ENCODE data around the gene ABCA3.

DNA sequence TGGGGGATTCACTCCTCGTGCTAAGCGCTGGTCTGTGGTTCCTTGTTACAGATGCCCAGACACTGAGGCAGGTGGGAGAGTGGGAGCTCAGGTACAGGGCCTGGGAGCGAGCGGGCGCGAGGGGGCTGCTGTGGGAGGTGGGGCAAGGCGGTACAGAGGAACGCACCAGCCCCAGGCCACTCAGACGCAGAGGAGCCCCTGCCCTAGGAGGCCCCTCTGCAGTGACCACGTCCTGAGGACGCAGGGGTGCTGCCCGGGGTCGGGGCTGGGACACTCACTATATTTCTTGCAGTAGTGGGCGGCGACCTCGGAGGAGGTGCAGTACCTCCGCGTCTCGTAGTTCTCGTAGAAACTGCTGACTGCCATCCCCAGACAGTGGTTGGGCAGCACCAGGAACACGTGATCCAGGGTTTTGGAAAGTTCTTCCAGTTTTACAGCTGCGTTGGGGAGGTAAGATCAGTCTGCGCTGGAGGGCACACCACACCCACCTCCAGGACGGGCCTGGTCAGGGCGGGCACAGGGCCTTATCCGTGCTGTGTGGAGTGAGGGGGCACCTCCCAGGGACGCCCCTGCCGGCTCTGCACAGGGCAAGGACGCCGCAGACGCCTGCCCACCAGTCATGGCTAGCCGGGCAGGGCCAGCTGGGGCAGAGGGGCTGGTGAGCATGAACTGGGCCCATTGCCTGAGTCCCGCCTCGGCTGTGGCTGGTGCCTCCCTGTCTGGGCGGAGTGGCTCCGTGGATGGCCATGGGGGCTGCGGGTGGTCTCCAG, 56.3 kb downstream of the ABCA3 start:
- no peak for TF ChIP-seq POLR2A (IDR thresholded peaks at IDR 0.05)
- TF ChIP-seq, protein P1, sequence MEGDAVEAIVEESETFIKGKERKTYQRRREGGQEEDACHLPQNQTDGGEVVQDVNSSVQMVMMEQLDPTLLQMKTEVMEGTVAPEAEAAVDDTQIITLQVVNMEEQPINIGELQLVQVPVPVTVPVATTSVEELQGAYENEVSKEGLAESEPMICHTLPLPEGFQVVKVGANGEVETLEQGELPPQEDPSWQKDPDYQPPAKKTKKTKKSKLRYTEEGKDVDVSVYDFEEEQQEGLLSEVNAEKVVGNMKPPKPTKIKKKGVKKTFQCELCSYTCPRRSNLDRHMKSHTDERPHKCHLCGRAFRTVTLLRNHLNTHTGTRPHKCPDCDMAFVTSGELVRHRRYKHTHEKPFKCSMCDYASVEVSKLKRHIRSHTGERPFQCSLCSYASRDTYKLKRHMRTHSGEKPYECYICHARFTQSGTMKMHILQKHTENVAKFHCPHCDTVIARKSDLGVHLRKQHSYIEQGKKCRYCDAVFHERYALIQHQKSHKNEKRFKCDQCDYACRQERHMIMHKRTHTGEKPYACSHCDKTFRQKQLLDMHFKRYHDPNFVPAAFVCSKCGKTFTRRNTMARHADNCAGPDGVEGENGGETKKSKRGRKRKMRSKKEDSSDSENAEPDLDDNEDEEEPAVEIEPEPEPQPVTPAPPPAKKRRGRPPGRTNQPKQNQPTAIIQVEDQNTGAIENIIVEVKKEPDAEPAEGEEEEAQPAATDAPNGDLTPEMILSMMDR (IDR thresholded peaks at IDR 0.05), result no peak
